H1 (cell line): ENCODE results near the gene UCHL5. TPM values are rescaled to one million over a fixed set of nuclear protein-coding genes. Genes with fewer than 3 reads are reported as not detected.

Experiments used
- CTCF ChIA-PET: fragments of 300-600 bp; sonication (Branson Sonifier 250); formaldehyde crosslinking; loops from one replicate; lab custom pipeline; 2021; ENCODE audit not compliant: partially characterized antibody; lab: Charles Lee
- POLR2A ChIA-PET: fragments of 300-600 bp; sonication (Branson Sonifier 250); formaldehyde crosslinking; loops from one replicate; lab custom pipeline; 2021; ENCODE audit warnings: inconsistent platforms; ENCODE audit not compliant: partially characterized antibody; lab: Charles Lee
- DNase-seq, 2 experiments: peaks; one replicate each; pipeline versions ENCODE4 v3.0.0 to v3.0.0-alpha.2; 2010 to 2022; ENCODE audit warnings: low spot score in 2 of 2, low read depth in 1 of 2, mixed read lengths in 1 of 2
- FAIRE-seq: peaks from 2 replicates; lab custom pipeline; 2011; peaks lifted over from hg19 to GRCh38; lab: Jason Lieb, UNC
- H2AFZ ChIP-seq: 2 replicates; pipeline ENCODE4 v1.8.1; 2012; ENCODE audit warnings: low read length, inconsistent platforms
- H2AK5ac ChIP-seq: 2 replicates; pipeline ENCODE4 v1.6.1; 2013; ENCODE audit warnings: low read depth, low read length
- H2BK120ac ChIP-seq: replicated peaks from 2 replicates; pipeline ENCODE3; 2013; ENCODE audit warnings: low read depth, low read length, inconsistent platforms
- H2BK12ac ChIP-seq: 2 replicates; pipeline ENCODE4 v1.6.1; 2013; ENCODE audit warnings: low read depth, low read length
- H2BK15ac ChIP-seq: 2 replicates; pipeline ENCODE4 v1.6.1; 2013; ENCODE audit warnings: low read length
- H2BK20ac ChIP-seq: 2 replicates; pipeline ENCODE4 v1.6.1; 2013; ENCODE audit warnings: low read length
- H2BK5ac ChIP-seq: 2 replicates; pipeline ENCODE4 v1.6.1; 2013; ENCODE audit warnings: low read depth, low read length
- H3K14ac ChIP-seq: 2 replicates; pipeline ENCODE4 v1.6.1; 2013; ENCODE audit warnings: inconsistent platforms; ENCODE audit not compliant: insufficient read length
- H3K18ac ChIP-seq: 2 replicates; pipeline ENCODE4 v1.6.1; 2013; ENCODE audit warnings: low read length; ENCODE audit errors: extremely low read depth
- H3K23ac ChIP-seq: 2 replicates; pipeline ENCODE4 v1.6.1; 2013; ENCODE audit warnings: inconsistent platforms; ENCODE audit not compliant: insufficient read length
- H3K23me2 ChIP-seq: 2 replicates; pipeline ENCODE4 v1.6.1; 2013; ENCODE audit warnings: low read depth, low read length
- H3K27ac ChIP-seq: 2 replicates; pipeline ENCODE4 v1.6.1; 2011; ENCODE audit warnings: low read depth, low read length, inconsistent platforms
- H3K27me3 ChIP-seq, 4 experiments: replicated peaks in 1 of 4; 1 replicate in 1 of 4; 2 replicates in 3 of 4; pipeline versions ENCODE4 v1.6.1 to v1.8.1; 2011 to 2013; ENCODE audit warnings: low read length in 3 of 4, mild to moderate bottlenecking in 3 of 4, inconsistent platforms in 2 of 4, mixed read lengths in 2 of 4, moderate library complexity in 1 of 4; ENCODE audit not compliant: control insufficient read depth in 3 of 4, insufficient read depth in 3 of 4; ENCODE audit errors: extremely low read depth in 1 of 4
- H3K36me3 ChIP-seq, 4 experiments: 2 replicates each; pipeline versions ENCODE4 v1.6.1 to v1.8.1; 2011 to 2013; ENCODE audit warnings: mild to moderate bottlenecking in 4 of 4, low read length in 3 of 4, moderate library complexity in 2 of 4, control low read depth in 1 of 4, inconsistent platforms in 1 of 4; ENCODE audit not compliant: insufficient read depth in 4 of 4, control insufficient read depth in 2 of 4
- H3K4ac ChIP-seq: replicated peaks from 2 replicates; pipeline ENCODE3; 2013; ENCODE audit warnings: low read length, low read depth, mixed read lengths, inconsistent platforms; ENCODE audit not compliant: insufficient read length
- H3K4me1 ChIP-seq, 4 experiments: replicated peaks in 1 of 4; 1 replicate in 1 of 4; 2 replicates in 3 of 4; pipeline versions ENCODE4 v1.6.1 to v1.8.1; 2011 to 2013; ENCODE audit warnings: low read length in 3 of 4, inconsistent platforms in 2 of 4, mixed read lengths in 1 of 4; ENCODE audit not compliant: insufficient read depth in 4 of 4, control insufficient read depth in 3 of 4
- H3K4me2 ChIP-seq, 2 experiments: 2 replicates each; pipeline versions ENCODE4 v1.6.1 to v1.8.1; 2011 to 2013; ENCODE audit warnings: low read depth in 2 of 2, low read length in 2 of 2, control low read depth in 1 of 2, inconsistent platforms in 1 of 2, mild to moderate bottlenecking in 1 of 2; ENCODE audit not compliant: insufficient read depth in 1 of 2
- H3K4me3 ChIP-seq, 4 experiments: fragments of 200-600, 300-600 bp in 1 of 4; sonication (generic), shearing (Covaris generic), sonication (Bioruptor Twin) in 1 of 4; 2 replicates each; pipeline versions ENCODE4 v1.5.1 to v1.8.1; 2011 to 2016; ENCODE audit warnings: low read length in 4 of 4, low read depth in 3 of 4, control low read depth in 2 of 4, inconsistent platforms in 2 of 4, mild to moderate bottlenecking in 2 of 4, mixed read lengths in 1 of 4, moderate library complexity in 1 of 4; ENCODE audit not compliant: insufficient read depth in 2 of 4; ENCODE audit errors: extremely low read depth in 1 of 4
- H3K56ac ChIP-seq: replicated peaks from 2 replicates; pipeline ENCODE3; 2013; ENCODE audit warnings: low read depth, mild to moderate bottlenecking, mixed read lengths, low read length, inconsistent platforms; ENCODE audit not compliant: insufficient read length
- H3K79me1 ChIP-seq: 2 replicates; pipeline ENCODE4 v1.6.1; 2013; ENCODE audit warnings: low read depth, low read length, control low read depth
- H3K79me2 ChIP-seq, 2 experiments: 2 replicates each; pipeline versions ENCODE4 v1.6.1 to v1.8.1; 2012 to 2013; ENCODE audit warnings: low read length in 2 of 2, mild to moderate bottlenecking in 2 of 2, inconsistent platforms in 1 of 2; ENCODE audit not compliant: insufficient read depth in 2 of 2, control insufficient read depth in 1 of 2
- H3K9ac ChIP-seq, 4 experiments: replicated peaks in 1 of 4; 1 replicate in 1 of 4; 2 replicates in 3 of 4; pipeline versions ENCODE4 v1.6.1 to v1.8.1; 2011 to 2013; ENCODE audit warnings: low read depth in 3 of 4, low read length in 3 of 4, control low read depth in 2 of 4, mild to moderate bottlenecking in 2 of 4, moderate library complexity in 2 of 4, inconsistent platforms in 1 of 4; ENCODE audit errors: extremely low read depth in 1 of 4
- H3K9me3 ChIP-seq, 2 experiments: 2 replicates each; pipeline versions ENCODE4 v1.6.1 to v1.8.1; 2012 to 2013; ENCODE audit warnings: mild to moderate bottlenecking in 2 of 2, moderate library complexity in 2 of 2, control low read depth in 1 of 2, inconsistent platforms in 1 of 2, low read depth in 1 of 2, low read length in 1 of 2, mixed read lengths in 1 of 2; ENCODE audit not compliant: insufficient read depth in 2 of 2
- H4K20me1 ChIP-seq, 2 experiments: replicated peaks in 1 of 2; 2 replicates each; pipeline versions ENCODE3 to v1.8.1; 2011 to 2013; ENCODE audit warnings: inconsistent platforms in 2 of 2, low read length in 2 of 2, mild to moderate bottlenecking in 1 of 2; ENCODE audit not compliant: insufficient read depth in 2 of 2, control insufficient read depth in 1 of 2
- H4K5ac ChIP-seq: 2 replicates; pipeline ENCODE4 v1.6.1; 2013; ENCODE audit warnings: low read length, low read depth, mixed read lengths, inconsistent platforms; ENCODE audit not compliant: insufficient read length
- H4K8ac ChIP-seq: 2 replicates; pipeline ENCODE4 v1.8.0; 2013; ENCODE audit warnings: mild to moderate bottlenecking, moderate library complexity, low read length, inconsistent platforms; ENCODE audit not compliant: insufficient read depth; ENCODE audit errors: extremely low read depth
- H4K91ac ChIP-seq: replicated peaks from 2 replicates; pipeline ENCODE3; 2013; ENCODE audit warnings: low read length, mixed read lengths, inconsistent platforms; ENCODE audit not compliant: insufficient read length
- CBX8 ChIP-seq: fragments of 300-800, 300-1000 bp; sonication (generic); IDR thresholded peaks from 2 replicates; pipeline ENCODE4 v1.7.1; 2016; ENCODE audit warnings: low read depth, low read length, borderline replicate concordance
- JUN ChIP-seq: IDR thresholded peaks from 2 replicates; pipeline ENCODE4 v1.6.1; 2011; ENCODE audit warnings: low read depth, mild to moderate bottlenecking, improper control_type of control experiment, low read length
- KDM5A ChIP-seq: fragments of 200-600 bp; IDR thresholded peaks from 2 replicates; pipeline ENCODE4 v1.7.1; 2012; ENCODE audit warnings: mild to moderate bottlenecking, low read length, inconsistent platforms, mixed read lengths
- SIN3A ChIP-seq, 2 experiments: IDR thresholded peaks in 1 of 2; conservative IDR thresholded peaks in 1 of 2; 2 replicates each; pipeline ENCODE4 v1.6.1; 2011 to 2012; ENCODE audit warnings: low read length in 2 of 2, improper control_type of control experiment in 1 of 2, low read depth in 1 of 2, mild to moderate bottlenecking in 1 of 2
- WGBS, 2 experiments: shearing (Covaris generic) in 1 of 2; methylation state at CpG; one replicate each; pipeline versions ENCODE4 v1.1.6 to v1.1.7; 2013 to 2015; ENCODE audit warnings: low lambda C conversion rate in 2 of 2, mixed read lengths in 2 of 2, inconsistent platforms in 1 of 2, low coverage in 1 of 2, missing lambda C conversion rate in 1 of 2; ENCODE audit not compliant: insufficient replicate concordance in 2 of 2, insufficient coverage in 1 of 2, insufficient read length in 1 of 2; ENCODE audit errors: extremely low coverage in 1 of 2, missing lambda C conversion rate in 1 of 2; 5-methylcytosine and 5-hydroxymethylcytosine counted together
- polyA plus RNA-seq, 7 experiments: library from polyadenylated mRNA; depleted of rRNA in 3 of 7; stranded (reverse) in 5 of 7; unstranded in 2 of 7; fragments of >200 nt in 5 of 7; fragments of 200-250 nt in 2 of 7; gene quantifications; 1 replicate in 5 of 7; 2 replicates in 1 of 7; 4 replicates in 1 of 7; pipeline versions ENCODE4 v1.2.1 to v1.2.3, GENCODE V29; 2011 to 2013; ENCODE audit warnings: missing spikeins in 2 of 7, mixed read lengths in 2 of 7
- total RNA-seq: library from RNA; stranded (reverse); fragmentation: NEBNext Ultra II Directional; extraction: Animal tissue kit (Norgen Biotek cat#: 25700); gene quantifications from 2 replicates; pipeline ENCODE4 v1.2.1, GENCODE V29; 2021
- TF ChIP-seq, protein P1 (sequence below): IDR thresholded peaks from 2 replicates; pipeline ENCODE4 v1.6.1; 2012; ENCODE audit warnings: inconsistent platforms

UCHL5 gene
- total and polyA plus RNA-seq, 2 of the 8 experiments (the other 6 are each of a cell fraction or from before 2014, with no cell fraction given) = 12.0 to 40.0 TPM

DNA sequence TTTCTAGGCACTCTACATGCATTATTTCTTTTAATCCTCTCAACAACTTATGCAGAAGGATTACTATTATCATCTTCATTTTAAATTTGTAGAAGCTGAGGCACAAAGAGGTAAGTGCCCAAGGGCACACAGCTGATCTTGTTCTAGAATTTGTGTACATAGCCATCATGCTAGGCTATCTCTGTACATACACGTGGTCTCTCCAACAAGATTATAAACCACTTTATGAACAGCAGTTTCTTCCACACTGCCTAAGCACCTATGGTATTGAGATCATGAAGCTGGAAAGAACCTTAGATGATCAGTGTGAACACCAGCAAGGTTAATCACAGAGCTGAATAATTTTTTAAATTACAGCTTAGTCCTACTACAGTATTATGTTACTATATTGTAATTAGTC lies 28.9 kb downstream of the UCHL5 start:
- Histone ChIP-seq H2BK15ac (no peak overlapping the region), H3K79me2 (peaks cover 0 to 18% of the 10 kb centered on the region in 2 experiments; a peak in 2 of 4 replicates), H2BK20ac (no peak overlapping the region), H3K27ac (no peak overlapping the region), H3K36me3 (peaks cover 0 to 15% (median 0%) of the 10 kb centered on the region in 4 experiments; a peak in 4 of 8 replicates), H3K79me1 (no peaks in the 10 kb centered on the region), H3K4ac (no peak overlapping the region), H3K4me2 (no peak overlapping the region), H3K4me3 (no peak overlapping the region), H4K20me1 (peaks cover 0 to 2% of the 10 kb centered on the region in 2 experiments), H4K91ac (no peak overlapping the region), H2BK120ac (no peak overlapping the region), H4K8ac (no peak overlapping the region), H2BK5ac (no peak overlapping the region), H3K14ac (no peak overlapping the region), H3K56ac (no peak overlapping the region), H3K9me3 (no peaks in the 10 kb centered on the region), H2AK5ac (no peak overlapping the region), H3K4me1 (no peaks in the 10 kb centered on the region), H3K23ac (no peak overlapping the region), H3K18ac (no peak overlapping the region), H3K9ac (no peak overlapping the region), H4K5ac (no peak overlapping the region), H2BK12ac (no peak overlapping the region), H3K23me2 (no peaks in the 10 kb centered on the region), H3K27me3 (no peaks in the 10 kb centered on the region), H2AFZ (no peak overlapping the region)
- DNase-seq (no peak), FAIRE-seq (no peak)
- POLR2A ChIA-PET = no interaction called here
- CTCF ChIA-PET = interaction anchor here (0.7 to 1.4 kb wide), 3 partner anchors 10 to 553 kb away, joined by 3 to 7 read pairs (median 4); no protein-coding TSS in a partner anchor
- WGBS, 2 experiments = 88% methylated on average over 1 of the region's 1 CpG; no CpG with 5 or more reads in 1 of the 2 experiments
- TF ChIP-seq SIN3A (conservative IDR thresholded peaks at IDR 0.05 in 1 of 2, IDR thresholded peaks at IDR 0.05 in 1 of 2; ENCODE audit: low read depth in 1 of 2, low read length in 2 of 2) (no peak), KDM5A (no peak), JUN (no peak), CBX8 (no peak)
- TF ChIP-seq, protein P1, sequence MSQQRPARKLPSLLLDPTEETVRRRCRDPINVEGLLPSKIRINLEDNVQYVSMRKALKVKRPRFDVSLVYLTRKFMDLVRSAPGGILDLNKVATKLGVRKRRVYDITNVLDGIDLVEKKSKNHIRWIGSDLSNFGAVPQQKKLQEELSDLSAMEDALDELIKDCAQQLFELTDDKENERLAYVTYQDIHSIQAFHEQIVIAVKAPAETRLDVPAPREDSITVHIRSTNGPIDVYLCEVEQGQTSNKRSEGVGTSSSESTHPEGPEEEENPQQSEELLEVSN = no peak
